AG09319 (cell line): Measurements from ENCODE around the gene CCNY.

ENCODE experiments used
- DNase-seq: peaks from one replicate; pipeline ENCODE4 v3.0.0-alpha.2; 2010; ENCODE audit warnings: low read depth; ENCODE audit errors: extremely low read depth
- TF ChIP-seq, protein P1 (sequence below): IDR thresholded peaks from 2 replicates; pipeline ENCODE4 v1.5.1; 2011; ENCODE audit warnings: low read depth, mild to moderate bottlenecking, inconsistent platforms, low read length, moderate library complexity

CCNY gene

DNA sequence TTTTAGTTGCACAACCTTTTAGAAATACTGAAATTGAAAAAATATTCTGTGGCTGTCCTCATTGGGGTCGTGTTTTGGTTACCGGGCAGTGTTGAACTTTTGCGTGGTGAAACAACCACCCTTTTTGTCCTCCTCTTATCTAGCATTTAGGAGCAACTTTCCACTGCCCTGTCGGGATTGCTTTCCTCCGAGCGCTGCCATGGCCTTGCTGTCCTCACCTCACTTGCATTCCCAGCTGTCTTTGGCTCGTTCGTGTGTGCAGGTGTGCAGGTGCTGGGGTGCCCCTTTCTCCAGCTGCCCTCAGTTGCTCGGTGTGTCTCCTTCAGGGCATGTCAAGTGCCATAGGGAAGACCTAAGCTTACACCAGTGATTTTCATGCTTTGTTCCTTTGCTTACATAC is 151.9 kb downstream of the CCNY start:
- TF ChIP-seq, protein P1, sequence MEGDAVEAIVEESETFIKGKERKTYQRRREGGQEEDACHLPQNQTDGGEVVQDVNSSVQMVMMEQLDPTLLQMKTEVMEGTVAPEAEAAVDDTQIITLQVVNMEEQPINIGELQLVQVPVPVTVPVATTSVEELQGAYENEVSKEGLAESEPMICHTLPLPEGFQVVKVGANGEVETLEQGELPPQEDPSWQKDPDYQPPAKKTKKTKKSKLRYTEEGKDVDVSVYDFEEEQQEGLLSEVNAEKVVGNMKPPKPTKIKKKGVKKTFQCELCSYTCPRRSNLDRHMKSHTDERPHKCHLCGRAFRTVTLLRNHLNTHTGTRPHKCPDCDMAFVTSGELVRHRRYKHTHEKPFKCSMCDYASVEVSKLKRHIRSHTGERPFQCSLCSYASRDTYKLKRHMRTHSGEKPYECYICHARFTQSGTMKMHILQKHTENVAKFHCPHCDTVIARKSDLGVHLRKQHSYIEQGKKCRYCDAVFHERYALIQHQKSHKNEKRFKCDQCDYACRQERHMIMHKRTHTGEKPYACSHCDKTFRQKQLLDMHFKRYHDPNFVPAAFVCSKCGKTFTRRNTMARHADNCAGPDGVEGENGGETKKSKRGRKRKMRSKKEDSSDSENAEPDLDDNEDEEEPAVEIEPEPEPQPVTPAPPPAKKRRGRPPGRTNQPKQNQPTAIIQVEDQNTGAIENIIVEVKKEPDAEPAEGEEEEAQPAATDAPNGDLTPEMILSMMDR = no peak
- DNase-seq = no peak

DNA sequence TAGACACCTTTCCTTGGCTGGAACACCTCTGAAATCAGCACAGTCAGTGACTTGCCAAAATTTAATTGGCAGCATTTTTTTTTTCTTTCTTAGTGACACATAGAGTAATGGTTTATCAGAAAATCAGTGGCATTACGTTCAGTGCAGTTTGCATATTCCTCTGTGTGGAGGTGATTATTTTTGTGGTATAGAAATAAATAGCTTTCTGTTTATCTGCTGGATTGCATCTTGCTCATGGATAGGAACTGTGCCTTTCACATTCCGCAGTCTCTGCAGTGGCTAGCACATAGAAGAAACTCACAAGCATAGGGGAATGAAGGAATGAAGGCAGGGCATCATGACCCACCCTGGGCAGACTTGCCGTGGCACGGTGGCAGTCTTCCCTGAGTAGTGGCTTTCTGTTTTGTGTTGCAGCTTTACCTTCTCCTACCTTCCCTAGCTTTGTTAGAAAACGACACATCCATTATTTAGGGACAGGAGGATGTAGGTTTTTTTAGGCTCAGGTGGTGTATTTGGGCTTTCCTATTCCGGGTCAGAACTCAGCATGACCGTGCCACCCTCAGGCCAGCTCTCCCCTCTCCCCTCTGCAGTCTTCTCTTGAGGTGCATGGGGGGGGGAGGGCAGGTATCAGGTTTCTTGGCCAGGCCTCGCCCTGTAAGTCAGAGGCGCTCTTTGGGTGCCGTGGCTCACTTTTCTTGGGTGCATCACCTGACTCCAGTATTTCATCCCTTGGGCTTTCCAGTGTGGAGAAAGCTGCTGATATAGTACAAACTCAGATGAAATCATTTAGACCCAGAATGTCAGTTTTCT is 156.3 kb downstream of the CCNY start:
- TF ChIP-seq, protein P1 = no peak
- no peak for DNase-seq

DNA sequence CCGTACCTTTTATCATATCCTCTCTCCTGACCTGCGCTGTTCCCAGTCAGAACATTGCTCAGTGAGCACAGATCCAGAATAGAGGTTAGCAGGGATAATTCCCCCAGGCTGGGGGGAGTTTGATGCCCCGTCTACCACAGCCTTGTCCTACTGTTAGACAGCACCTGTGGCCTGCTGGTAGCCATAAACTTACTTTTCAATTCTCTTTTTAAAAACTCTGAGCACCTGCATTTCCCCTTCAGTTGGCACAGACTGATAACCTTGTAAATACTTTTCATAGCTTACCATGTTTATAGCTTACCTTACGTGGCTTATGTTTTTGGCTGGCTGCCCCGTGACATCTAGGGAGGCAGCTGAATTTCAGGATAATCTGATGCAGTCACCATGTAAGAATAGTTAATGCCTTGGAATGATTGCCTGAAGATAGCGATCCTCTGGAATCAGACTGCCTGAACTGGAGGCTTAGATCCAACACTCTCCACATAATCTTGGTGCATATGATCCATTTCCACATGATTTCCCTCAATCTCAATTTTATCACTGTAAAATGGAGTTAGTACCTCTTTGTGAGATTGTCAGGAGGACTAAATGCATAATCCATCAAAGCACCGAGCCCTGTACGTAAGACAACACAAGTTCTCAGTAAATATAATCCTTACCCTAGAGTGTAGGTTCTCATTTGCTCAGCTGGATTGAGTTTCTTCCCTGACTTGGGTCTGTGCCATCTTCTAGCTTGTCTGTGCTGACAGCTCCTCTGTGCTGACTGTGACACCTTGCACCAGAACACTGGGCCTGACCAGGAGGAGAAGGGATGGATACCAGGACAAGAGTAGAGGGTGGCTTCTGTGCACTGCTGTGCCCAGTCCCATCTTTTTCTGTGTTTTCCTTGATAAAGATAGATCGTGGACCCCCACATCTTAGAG is 157.1 kb downstream of the CCNY start:
- TF ChIP-seq, protein P1 = no peak
- DNase-seq = no peak

DNA sequence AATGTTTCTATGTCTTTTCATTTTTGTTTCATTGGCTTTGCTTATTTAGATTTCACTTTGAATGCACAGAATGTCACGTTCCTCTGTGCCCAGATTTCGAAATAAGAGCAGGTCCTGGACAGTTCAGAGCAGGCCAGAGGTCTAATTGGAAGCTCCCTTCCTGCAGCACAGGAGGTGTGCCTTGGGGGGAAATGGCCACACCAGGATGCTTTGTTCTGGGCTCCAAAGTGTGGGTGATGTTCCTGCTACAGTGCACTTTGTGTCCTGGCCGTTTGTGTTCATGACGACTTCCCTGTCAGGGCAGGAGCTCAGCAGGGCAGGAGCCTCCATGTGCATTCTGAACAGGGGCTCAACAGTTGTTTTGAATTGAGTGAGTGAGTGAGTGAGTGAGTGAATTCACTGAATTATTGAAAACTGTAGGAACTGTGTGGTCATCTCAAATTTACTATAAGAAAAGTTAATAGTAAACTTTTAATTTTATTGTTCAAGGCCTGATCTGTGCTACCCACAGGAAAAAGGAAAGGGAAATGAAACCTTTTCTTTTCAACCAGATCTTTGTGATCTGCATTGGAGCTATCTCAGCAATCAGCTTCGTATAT is 159.3 kb downstream of the CCNY start:
- DNase-seq = no peak
- TF ChIP-seq, protein P1 = no peak

DNA sequence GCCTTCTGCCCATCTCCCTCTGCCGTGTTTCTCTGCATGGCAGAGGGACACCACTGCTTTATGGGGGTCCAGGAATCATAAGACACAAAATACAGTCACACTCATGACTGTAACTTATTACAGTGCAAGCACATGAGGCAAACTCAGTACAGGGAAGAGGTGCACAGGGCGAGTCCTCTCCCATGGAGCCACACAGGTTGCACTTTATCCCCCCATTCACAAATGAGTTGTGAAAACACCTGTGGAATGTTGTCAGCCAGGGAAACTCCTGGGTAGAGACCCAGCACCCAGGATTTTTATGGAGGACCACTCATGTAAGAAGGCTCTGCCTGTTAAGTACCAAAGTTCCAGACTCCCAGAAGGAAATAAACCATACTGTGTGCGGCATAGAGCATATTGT is 161.6 kb downstream of the CCNY start:
- DNase-seq = no peak
- TF ChIP-seq, protein P1 = no peak

DNA sequence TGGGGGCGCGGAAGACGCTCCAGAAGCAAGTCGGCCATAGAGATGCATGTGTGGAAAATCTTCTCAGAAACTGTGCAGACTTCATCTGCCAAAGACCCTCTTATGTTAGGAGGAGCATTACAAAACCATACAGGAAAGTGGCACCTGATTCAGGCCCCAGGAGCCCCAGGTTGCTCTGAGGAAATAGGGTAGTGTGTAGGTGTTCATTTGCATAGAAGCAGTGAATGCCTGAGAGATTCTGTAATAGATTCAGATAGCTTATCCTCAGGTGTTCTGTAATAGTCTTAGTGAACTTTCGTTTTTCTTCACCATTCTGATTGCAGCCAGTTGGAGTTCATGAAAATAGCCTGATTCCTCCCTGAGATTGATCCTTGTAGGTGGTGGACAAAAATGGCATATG is 162.4 kb downstream of the CCNY start:
- no peak for DNase-seq
- TF ChIP-seq, protein P1 = no peak
